DND-41 (cell line): ENCODE results near the gene NNMT.

Experiments
- ATAC-seq: fragments of 200-7000 bp; cut with Tn5 transposase; 3 replicates; pipeline ENCODE4 v1.9.1; 2021; ENCODE audit warnings: low read depth; ENCODE audit not compliant: insufficient read depth
- DNase-seq: peaks from one replicate; pipeline ENCODE4 v3.0.0-alpha.2; 2020
- H2AFZ ChIP-seq: 2 replicates; pipeline ENCODE4 v1.6.0; 2012; ENCODE audit warnings: low read depth, low read length
- H3K27ac ChIP-seq: 2 replicates; pipeline ENCODE4 v1.5.1; 2012; ENCODE audit warnings: low read length, inconsistent platforms
- H3K27me3 ChIP-seq: fragments of 200-600 bp; sonication (generic); 2 replicates; pipeline ENCODE4 v1.6.0; 2012; ENCODE audit warnings: low read length, mild to moderate bottlenecking, inconsistent platforms; ENCODE audit not compliant: insufficient read depth, poor library complexity
- H3K36me3 ChIP-seq: 2 replicates; pipeline ENCODE4 v1.5.1; 2012; ENCODE audit warnings: low read length, inconsistent platforms; ENCODE audit not compliant: insufficient read depth
- H3K4me1 ChIP-seq: 2 replicates; pipeline ENCODE4 v1.5.1; 2012; ENCODE audit warnings: mild to moderate bottlenecking, low read length; ENCODE audit not compliant: insufficient read depth
- H3K4me2 ChIP-seq: 2 replicates; pipeline ENCODE4 v1.6.0; 2012; ENCODE audit warnings: mild to moderate bottlenecking, moderate library complexity, low read length, inconsistent platforms; ENCODE audit not compliant: insufficient read depth
- H3K4me3 ChIP-seq, 2 experiments: fragments of 200-600 bp in 1 of 2; shearing (Covaris generic) in 1 of 2; 2 replicates each; pipeline ENCODE4 v1.5.1; 2012 to 2016; ENCODE audit warnings: inconsistent platforms in 2 of 2, low read length in 2 of 2, mild to moderate bottlenecking in 2 of 2, low read depth in 1 of 2, moderate library complexity in 1 of 2
- H3K79me2 ChIP-seq: 2 replicates; pipeline ENCODE4 v1.6.0; 2012; ENCODE audit warnings: low read length, inconsistent platforms; ENCODE audit not compliant: insufficient read depth
- H3K9ac ChIP-seq: 2 replicates; pipeline ENCODE4 v1.6.0; 2012; ENCODE audit warnings: low read depth, mild to moderate bottlenecking, inconsistent platforms, low read length, moderate library complexity
- H3K9me3 ChIP-seq: 2 replicates; pipeline ENCODE4 v1.5.1; 2012; ENCODE audit warnings: low read length, moderate library complexity, mild to moderate bottlenecking, inconsistent platforms; ENCODE audit not compliant: insufficient read depth, severe bottlenecking
- H4K20me1 ChIP-seq: 2 replicates; pipeline ENCODE4 v1.6.0; 2012; ENCODE audit warnings: low read length; ENCODE audit not compliant: insufficient read depth
- EZH2 ChIP-seq: IDR thresholded peaks from 3 replicates; pipeline ENCODE4 v1.6.1; 2012; ENCODE audit warnings: borderline replicate concordance, low read depth, mild to moderate bottlenecking, moderate library complexity, low read length, inconsistent platforms; ENCODE audit not compliant: severe bottlenecking
- TF ChIP-seq, protein P1 (sequence below): IDR thresholded peaks from 2 replicates; pipeline ENCODE4 v1.5.1; 2012; ENCODE audit warnings: borderline replicate concordance, low read length, moderate library complexity, mild to moderate bottlenecking; ENCODE audit not compliant: poor library complexity, severe bottlenecking; ENCODE audit errors: extremely low read depth

NNMT gene

DNA sequence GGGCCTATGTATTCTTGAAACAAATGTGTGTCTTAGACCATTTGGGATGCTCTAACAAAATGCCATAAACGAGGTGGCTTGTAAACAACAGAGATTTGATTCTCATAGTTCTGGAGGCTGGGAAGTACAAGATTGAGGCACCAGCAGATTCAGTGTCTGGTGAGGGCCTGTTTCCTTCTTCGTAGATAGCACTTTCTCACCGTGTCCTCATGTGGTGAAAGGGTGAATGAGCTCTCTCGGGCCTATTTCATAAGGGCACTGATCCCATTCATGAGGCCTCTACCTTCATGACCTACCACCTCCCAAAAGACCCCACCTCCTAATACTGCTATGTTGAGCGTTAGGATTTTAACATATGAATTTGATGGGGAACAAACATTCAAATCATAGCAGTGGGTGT, 6.4 kb upstream of the NNMT start:
- no peak overlapping the region for H3K9ac ChIP-seq
- H4K20me1 ChIP-seq: no peaks in the 10 kb centered on the region
- TF ChIP-seq, protein P1, sequence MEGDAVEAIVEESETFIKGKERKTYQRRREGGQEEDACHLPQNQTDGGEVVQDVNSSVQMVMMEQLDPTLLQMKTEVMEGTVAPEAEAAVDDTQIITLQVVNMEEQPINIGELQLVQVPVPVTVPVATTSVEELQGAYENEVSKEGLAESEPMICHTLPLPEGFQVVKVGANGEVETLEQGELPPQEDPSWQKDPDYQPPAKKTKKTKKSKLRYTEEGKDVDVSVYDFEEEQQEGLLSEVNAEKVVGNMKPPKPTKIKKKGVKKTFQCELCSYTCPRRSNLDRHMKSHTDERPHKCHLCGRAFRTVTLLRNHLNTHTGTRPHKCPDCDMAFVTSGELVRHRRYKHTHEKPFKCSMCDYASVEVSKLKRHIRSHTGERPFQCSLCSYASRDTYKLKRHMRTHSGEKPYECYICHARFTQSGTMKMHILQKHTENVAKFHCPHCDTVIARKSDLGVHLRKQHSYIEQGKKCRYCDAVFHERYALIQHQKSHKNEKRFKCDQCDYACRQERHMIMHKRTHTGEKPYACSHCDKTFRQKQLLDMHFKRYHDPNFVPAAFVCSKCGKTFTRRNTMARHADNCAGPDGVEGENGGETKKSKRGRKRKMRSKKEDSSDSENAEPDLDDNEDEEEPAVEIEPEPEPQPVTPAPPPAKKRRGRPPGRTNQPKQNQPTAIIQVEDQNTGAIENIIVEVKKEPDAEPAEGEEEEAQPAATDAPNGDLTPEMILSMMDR: no peak
- no peak for TF ChIP-seq EZH2
- no peak overlapping the region for H2AFZ ChIP-seq
- no peak overlapping the region for H3K4me2 ChIP-seq
- no peaks in the 10 kb centered on the region for H3K9me3 ChIP-seq
- H3K4me3 ChIP-seq: no peak overlapping the region
- no peak for ATAC-seq
- no peak overlapping the region for H3K27ac ChIP-seq
- no peak for DNase-seq
- no peaks in the 10 kb centered on the region for H3K4me1 ChIP-seq
- no peaks in the 10 kb centered on the region for H3K36me3 ChIP-seq
- no peaks in the 10 kb centered on the region for H3K27me3 ChIP-seq
- no peaks in the 10 kb centered on the region for H3K79me2 ChIP-seq

DNA sequence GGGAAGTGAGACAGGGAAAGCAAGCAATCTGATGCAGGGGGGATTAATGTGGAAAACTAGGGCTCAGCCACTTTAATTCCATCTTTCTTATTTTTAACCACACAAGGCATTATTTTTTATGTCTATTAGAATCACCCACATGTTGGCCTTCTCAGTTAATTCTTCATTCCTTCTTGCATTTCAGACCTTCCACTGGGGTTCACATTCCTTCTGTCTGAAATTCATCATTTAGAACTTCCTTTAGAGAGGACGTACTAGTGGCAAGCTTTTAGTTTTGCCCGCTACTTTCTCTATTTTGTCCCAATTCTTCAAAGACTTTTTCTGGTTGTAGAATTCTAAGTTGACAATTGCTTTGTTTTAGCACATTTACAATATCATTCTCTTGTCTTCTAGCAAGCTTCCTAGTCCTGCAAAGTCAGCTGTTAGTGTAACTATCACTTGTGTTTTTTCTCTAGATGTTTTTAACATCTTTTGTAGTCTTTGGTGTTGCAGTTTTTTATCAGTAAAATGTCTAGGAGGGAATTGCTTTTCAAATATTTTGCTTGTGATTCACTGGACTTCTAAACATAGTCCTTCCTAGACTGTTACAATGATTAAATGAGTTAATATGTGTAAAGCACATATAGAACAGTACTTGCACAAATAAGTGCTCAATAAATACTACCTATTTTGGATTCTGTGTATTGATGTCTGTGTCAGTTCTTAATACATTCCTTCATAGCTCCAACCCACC, 5.5 kb upstream of the NNMT start:
- no peaks in the 10 kb centered on the region for H3K79me2 ChIP-seq
- H3K9ac ChIP-seq: no peak overlapping the region
- no peak overlapping the region for H3K4me2 ChIP-seq
- no peak overlapping the region for H3K4me3 ChIP-seq
- H2AFZ ChIP-seq: no peak overlapping the region
- DNase-seq (no peak), ATAC-seq (no peak)
- TF ChIP-seq, protein P1: no peak
- TF ChIP-seq EZH2: no peak
- H3K36me3 ChIP-seq: no peaks in the 10 kb centered on the region
- H4K20me1 ChIP-seq: no peaks in the 10 kb centered on the region
- H3K27me3 ChIP-seq: no peaks in the 10 kb centered on the region
- H3K27ac ChIP-seq: no peak overlapping the region
- no peaks in the 10 kb centered on the region for H3K4me1 ChIP-seq
- no peaks in the 10 kb centered on the region for H3K9me3 ChIP-seq

DNA sequence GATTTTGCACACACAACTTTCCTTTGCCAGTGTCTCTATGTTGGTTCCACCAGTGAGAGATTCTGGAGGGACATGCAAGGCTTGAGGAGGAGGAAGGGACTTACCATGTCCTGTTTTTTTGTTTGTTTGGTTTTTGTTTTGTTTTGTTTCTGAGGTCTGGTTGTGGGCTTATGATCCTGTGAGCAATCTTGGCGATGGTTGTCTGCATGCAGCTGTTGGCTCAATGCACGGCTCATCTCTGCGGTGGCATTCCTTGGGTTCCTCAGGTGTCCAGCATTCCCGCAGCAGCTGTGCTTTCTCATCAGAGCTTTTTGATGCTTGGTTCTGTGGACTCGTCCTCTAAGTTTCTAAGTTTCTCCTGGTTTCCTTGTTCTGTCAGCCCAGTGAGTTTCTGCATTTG, 4.8 kb upstream of the NNMT start:
- H4K20me1 ChIP-seq: no peaks in the 10 kb centered on the region
- no peak overlapping the region for H3K9ac ChIP-seq
- no peaks in the 10 kb centered on the region for H3K79me2 ChIP-seq
- no peak overlapping the region for H3K4me2 ChIP-seq
- no peaks in the 10 kb centered on the region for H3K36me3 ChIP-seq
- DNase-seq (no peak), ATAC-seq (no peak)
- no peak overlapping the region for H3K27ac ChIP-seq
- no peak for TF ChIP-seq EZH2
- TF ChIP-seq, protein P1: no peak
- H3K4me3 ChIP-seq: no peak overlapping the region
- H3K27me3 ChIP-seq: no peaks in the 10 kb centered on the region
- H3K9me3 ChIP-seq: no peaks in the 10 kb centered on the region
- H3K4me1 ChIP-seq: no peaks in the 10 kb centered on the region
- no peak overlapping the region for H2AFZ ChIP-seq
